T-helper 2 cell treated with Interferon-gamma antibody and Interleukin-4, amounts not matched to agents 100 ng/mL and 5 ng/mL, for 36 hours (primary cell): Measurements from ENCODE around the gene STYK1. TPM values are rescaled to one million over a fixed set of nuclear protein-coding genes. Genes with fewer than 3 reads are reported as not detected.
"Not testable (repeated sequence)": the region's sequence is repeated elsewhere in the genome, so short reads cannot be mapped to it uniquely, and the experiment has no call there.

Source experiments
- intact Hi-C: fragments of 100-400 bp; cut with micrococcal nuclease; formaldehyde crosslinking; loops from one replicate; pipeline ENCODE4 v1.15.1; 2023
- total RNA-seq: library from RNA; stranded (reverse); gene quantifications from 2 replicates; pipeline ENCODE4 v1.2.3, GENCODE V29; 2022

Gene STYK1
- total RNA-seq, 1 donor from 2014 or later, result 0.32 TPM

- intact Hi-C loops, result not testable (repeated sequence)
These were observed 101.8 kb downstream of the STYK1 start for GRCh38 chr12:10572021-10572490.

GRCh38 chr12:10571141-10571540 is 102.7 kb downstream of the STYK1 start:
- intact Hi-C loops, result no loop called here

Other genes with a start within 250 kb of the STYK1 start
- not detected in 2 replicates for gene KLRC2, start 238.0 kb downstream of the STYK1 start, total RNA-seq
- gene KLRC1, start 220.7 kb downstream of the STYK1 start, total RNA-seq, result not detected in 2 replicates
- gene EIF2S3B, start 168.2 kb downstream of the STYK1 start, total RNA-seq, result 0.25 and 1.0 TPM in 2 replicates
- gene MAGOHB, start 60.4 kb downstream of the STYK1 start, total RNA-seq, result 54.7 and 56.4 TPM in 2 replicates
- 57.9 and 60.7 TPM in 2 replicates for gene YBX3, start 49.3 kb upstream of the STYK1 start, total RNA-seq
- gene TAS2R7, start 128.6 kb upstream of the STYK1 start, total RNA-seq, result not detected in 2 replicates
- gene TAS2R8, start 133.2 kb upstream of the STYK1 start, total RNA-seq, result not detected in 2 replicates
- not detected in 2 replicates for gene TAS2R9, start 136.1 kb upstream of the STYK1 start, total RNA-seq
- 1.1 and 1.3 TPM in 2 replicates for gene TAS2R10, start 152.3 kb upstream of the STYK1 start, total RNA-seq
- 2.5 and 3.7 TPM in 2 replicates for gene PRR4, start 175.4 kb upstream of the STYK1 start, total RNA-seq
- gene PRH1, start 210.2 kb upstream of the STYK1 start, total RNA-seq, result 18.0 and 20.7 TPM in 2 replicates
- gene TAS2R13, start 235.5 kb upstream of the STYK1 start, total RNA-seq, result 1.4 and 1.7 TPM in 2 replicates